Measurements from ENCODE around the gene MTUS2. TPM values are rescaled to one million over a fixed set of nuclear protein-coding genes. Genes with fewer than 3 reads are reported as not detected.

MTUS2 gene
- total and polyA plus RNA-seq, 10 of the 15 experiments (the other 5 are each of a cell fraction or from before 2014, with no cell fraction given): under 0.01 to 0.05 (median 0.02) TPM; not detected in 6

- DNase-seq (ENCODE audit: low read depth, low spot score): no peak
- POLR2A ChIA-PET: no interaction called here
- Histone ChIP-seq H3K4me3 (no peak overlapping the region), H3K36me3 (ENCODE audit: control insufficient read depth in 2 of 2, insufficient read depth in 2 of 2, low read length in 1 of 2) (peaks cover 41 to 45% of the 10 kb centered on the region in 2 experiments; a peak in 3 of 4 replicates), H3K9ac (ENCODE audit: control insufficient read depth, insufficient read depth, low read length) (no peak overlapping the region), H3K9me3 (replicated peaks; ENCODE audit: control insufficient read depth, insufficient read depth, low read length) (no peaks in the 10 kb centered on the region), H2AFZ (ENCODE audit: control insufficient read depth, low read depth, low read length) (no peak overlapping the region), H3K4me1 (ENCODE audit: control insufficient read depth, insufficient read depth, low read length) (no peaks in the 10 kb centered on the region), H4K20me1 (ENCODE audit: control insufficient read depth, insufficient read depth) (no peaks in the 10 kb centered on the region), H3K27ac (ENCODE audit: control insufficient read depth, insufficient read depth) (no peak overlapping the region), H3K27me3 (replicated peaks in 1 of 2; ENCODE audit: control insufficient read depth in 2 of 2, insufficient read depth in 2 of 2, low read length in 1 of 2) (no peaks in the 10 kb centered on the region), H3K79me2 (ENCODE audit: control insufficient read depth, insufficient read depth, low read length) (no peaks in the 10 kb centered on the region), H3K4me2 (ENCODE audit: control insufficient read depth, insufficient read depth) (no peak overlapping the region)
- intact Hi-C loops (cut with micrococcal nuclease; ENCODE audit: unreplicated experiment): no loop called here
- CTCF ChIA-PET: no interaction called here
- no peak for ATAC-seq
- SMC1A ChIA-PET (ENCODE audit: uncharacterized antibody, unreplicated experiment): no interaction called here
- no peak for FAIRE-seq
- RAD21 ChIA-PET (ENCODE audit: unreplicated experiment): no interaction called here
- BruUV-seq (replicated peaks): no TSS peak
- no peak for TF ChIP-seq HCFC1 (IDR thresholded peaks at IDR 0.05; ENCODE audit: low read length)
- no peak for TF ChIP-seq TARDBP (IDR thresholded peaks at IDR 0.05; ENCODE audit: borderline replicate concordance)
- TF ChIP-seq NFYB (IDR thresholded peaks at IDR 0.05; ENCODE audit: insufficient read depth, low read depth, low read length): no peak
- TF ChIP-seq E2F8 (IDR thresholded peaks at IDR 0.05; ENCODE audit: low read depth, partially characterized antibody): no peak
- TF ChIP-seq JUND (IDR thresholded peaks at IDR 0.05; ENCODE audit: low read depth, low read length): no peak
- TF ChIP-seq, protein P1, sequence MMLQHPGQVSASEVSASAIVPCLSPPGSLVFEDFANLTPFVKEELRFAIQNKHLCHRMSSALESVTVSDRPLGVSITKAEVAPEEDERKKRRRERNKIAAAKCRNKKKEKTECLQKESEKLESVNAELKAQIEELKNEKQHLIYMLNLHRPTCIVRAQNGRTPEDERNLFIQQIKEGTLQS (IDR thresholded peaks at IDR 0.05; ENCODE audit: borderline replicate concordance, extremely low read depth, low read depth, low read length): no peak
- TF ChIP-seq, protein P2, sequence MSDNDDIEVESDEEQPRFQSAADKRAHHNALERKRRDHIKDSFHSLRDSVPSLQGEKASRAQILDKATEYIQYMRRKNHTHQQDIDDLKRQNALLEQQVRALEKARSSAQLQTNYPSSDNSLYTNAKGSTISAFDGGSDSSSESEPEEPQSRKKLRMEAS (IDR thresholded peaks at IDR 0.05; ENCODE audit: low read depth, low read length): no peak
- no peak for TF ChIP-seq RAD51 (IDR thresholded peaks at IDR 0.05)
- TF ChIP-seq STAT3 (IDR thresholded peaks at IDR 0.05; ENCODE audit: low read depth, low read length): no peak
- TF ChIP-seq USF2 (IDR thresholded peaks at IDR 0.05; ENCODE audit: borderline replicate concordance, low read depth, low read length): no peak
- no peak for TF ChIP-seq RAD21 (IDR thresholded peaks at IDR 0.05; ENCODE audit: insufficient read depth, low read depth, low read length)
- TF ChIP-seq GATAD2B (conservative IDR thresholded peaks at IDR 0.05; ENCODE audit: low read depth): no peak
- TF ChIP-seq CREB1 (IDR thresholded peaks at IDR 0.05; ENCODE audit: low read depth): no peak
- TF ChIP-seq FOS (IDR thresholded peaks at IDR 0.05; ENCODE audit: borderline replicate concordance, extremely low read depth, insufficient read length): no peak
- TF ChIP-seq CBFB (IDR thresholded peaks at IDR 0.05; ENCODE audit: low read depth): no peak
- TF ChIP-seq SMAD5 (IDR thresholded peaks at IDR 0.05; ENCODE audit: low read depth): no peak
- TF ChIP-seq, protein P3, sequence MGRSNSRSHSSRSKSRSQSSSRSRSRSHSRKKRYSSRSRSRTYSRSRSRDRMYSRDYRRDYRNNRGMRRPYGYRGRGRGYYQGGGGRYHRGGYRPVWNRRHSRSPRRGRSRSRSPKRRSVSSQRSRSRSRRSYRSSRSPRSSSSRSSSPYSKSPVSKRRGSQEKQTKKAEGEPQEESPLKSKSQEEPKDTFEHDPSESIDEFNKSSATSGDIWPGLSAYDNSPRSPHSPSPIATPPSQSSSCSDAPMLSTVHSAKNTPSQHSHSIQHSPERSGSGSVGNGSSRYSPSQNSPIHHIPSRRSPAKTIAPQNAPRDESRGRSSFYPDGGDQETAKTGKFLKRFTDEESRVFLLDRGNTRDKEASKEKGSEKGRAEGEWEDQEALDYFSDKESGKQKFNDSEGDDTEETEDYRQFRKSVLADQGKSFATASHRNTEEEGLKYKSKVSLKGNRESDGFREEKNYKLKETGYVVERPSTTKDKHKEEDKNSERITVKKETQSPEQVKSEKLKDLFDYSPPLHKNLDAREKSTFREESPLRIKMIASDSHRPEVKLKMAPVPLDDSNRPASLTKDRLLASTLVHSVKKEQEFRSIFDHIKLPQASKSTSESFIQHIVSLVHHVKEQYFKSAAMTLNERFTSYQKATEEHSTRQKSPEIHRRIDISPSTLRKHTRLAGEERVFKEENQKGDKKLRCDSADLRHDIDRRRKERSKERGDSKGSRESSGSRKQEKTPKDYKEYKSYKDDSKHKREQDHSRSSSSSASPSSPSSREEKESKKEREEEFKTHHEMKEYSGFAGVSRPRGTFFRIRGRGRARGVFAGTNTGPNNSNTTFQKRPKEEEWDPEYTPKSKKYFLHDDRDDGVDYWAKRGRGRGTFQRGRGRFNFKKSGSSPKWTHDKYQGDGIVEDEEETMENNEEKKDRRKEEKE (IDR thresholded peaks at IDR 0.05): no peak
- WGBS (ENCODE audit: insufficient coverage, insufficient replicate concordance, low lambda C conversion rate, missing lambda C conversion rate): 100% methylated on average over 11 of the region's 11 CpGs
- in situ Hi-C loops (cut with MboI): no loop called here
These were observed 695.9 kb downstream of the MTUS2 start for GRCh38 chr13:29516012-29516411.
